Middle frontal gyrus (tissue), 1 donor: ENCODE results near the gene CCT8.

Source experiments
- DNase-seq: peaks from one replicate; pipeline ENCODE4 v3.0.0-alpha.2; 2015; ENCODE audit warnings: low spot score; ENCODE audit errors: extremely low spot score

CCT8 gene

GRCh38 chr21:29073222-29074006, at the start of gene CCT8:
CCT8 (minus strand) TSS chr21:29073648; CDS start chr21:29073590, 58 bp downstream.
- DNase-seq, result peak; percentile 100

- no peak for DNase-seq
Measured at GRCh38 chr21:29121759-29122158, 48.3 kb upstream of the CCT8 start.

- DNase-seq, result no peak
Measured at GRCh38 chr21:29117372-29117955, 44.0 kb upstream of the CCT8 start.

GRCh38 chr21:29115899-29116298, 42.5 kb upstream of the CCT8 start:
- DNase-seq, result no peak

- DNase-seq, result no peak
Measured at GRCh38 chr21:29114765-29115500, 41.5 kb upstream of the CCT8 start.

- DNase-seq, result no peak
Measured at GRCh38 chr21:29105218-29105617, 31.8 kb upstream of the CCT8 start.

- no peak for DNase-seq
Measured at GRCh38 chr21:29104239-29104708, 30.8 kb upstream of the CCT8 start.

GRCh38 chr21:29102791-29103257, 29.4 kb upstream of the CCT8 start:
- no peak for DNase-seq

GRCh38 chr21:29098156-29098555, 24.7 kb upstream of the CCT8 start:
- DNase-seq, result no peak

GRCh38 chr21:29096218-29097015, 23.0 kb upstream of the CCT8 start:
- no peak for DNase-seq

- no peak for DNase-seq
Measured at GRCh38 chr21:29092102-29092959, 18.9 kb upstream of the CCT8 start.

GRCh38 chr21:29091033-29091432, 17.6 kb upstream of the CCT8 start:
- no peak for DNase-seq

- DNase-seq, result no peak
Measured at GRCh38 chr21:29085106-29085752, 11.8 kb upstream of the CCT8 start.

- no peak for DNase-seq
Measured at GRCh38 chr21:29084372-29084771, 10.9 kb upstream of the CCT8 start.

GRCh38 chr21:29083306-29083705, 9.9 kb upstream of the CCT8 start:
- no peak for DNase-seq

- no peak for DNase-seq
Measured at GRCh38 chr21:29082046-29082815, 8.8 kb upstream of the CCT8 start.

GRCh38 chr21:29080454-29080941, 7.0 kb upstream of the CCT8 start:
- no peak for DNase-seq

GRCh38 chr21:29078869-29079767, 5.7 kb upstream of the CCT8 start:
- no peak for DNase-seq
